DMS79 (cell line): Measurements from ENCODE around the gene HLF.

Experiments
- DNase-seq: peaks from one replicate; lab custom pipeline; 2025; lab: John Stamatoyannopoulos, UW

The HLF gene

DNA sequence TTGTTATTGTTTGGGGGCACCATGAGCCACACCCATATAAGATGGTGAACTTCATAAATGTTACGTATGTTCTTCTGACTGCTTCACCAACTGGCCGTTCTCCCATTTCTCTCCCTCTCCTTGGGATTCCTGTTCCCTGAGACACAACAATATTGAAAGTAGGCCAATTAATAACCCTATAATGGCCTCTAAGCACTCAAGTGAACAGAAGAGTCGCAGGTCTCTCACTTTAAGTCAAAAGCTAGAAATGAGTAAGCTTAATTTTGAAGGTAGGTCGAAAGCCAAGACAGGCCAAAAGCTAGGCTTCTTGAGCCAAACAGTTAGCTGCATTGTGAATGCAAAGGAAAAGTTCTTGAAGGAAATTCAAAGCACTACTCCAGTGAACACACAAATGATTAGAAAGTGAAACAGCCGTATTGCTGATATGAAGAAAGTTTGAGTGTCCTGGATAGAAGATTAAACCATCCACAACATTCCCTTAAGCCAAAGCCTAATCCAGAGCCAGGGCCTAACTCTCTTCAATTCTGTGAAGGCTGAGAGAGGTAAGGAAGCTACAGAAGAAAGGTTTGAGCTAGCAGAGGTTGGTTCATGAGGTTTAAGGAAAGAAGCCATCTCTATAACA, 25.8 kb downstream of the HLF start:
- no peak for DNase-seq

DNA sequence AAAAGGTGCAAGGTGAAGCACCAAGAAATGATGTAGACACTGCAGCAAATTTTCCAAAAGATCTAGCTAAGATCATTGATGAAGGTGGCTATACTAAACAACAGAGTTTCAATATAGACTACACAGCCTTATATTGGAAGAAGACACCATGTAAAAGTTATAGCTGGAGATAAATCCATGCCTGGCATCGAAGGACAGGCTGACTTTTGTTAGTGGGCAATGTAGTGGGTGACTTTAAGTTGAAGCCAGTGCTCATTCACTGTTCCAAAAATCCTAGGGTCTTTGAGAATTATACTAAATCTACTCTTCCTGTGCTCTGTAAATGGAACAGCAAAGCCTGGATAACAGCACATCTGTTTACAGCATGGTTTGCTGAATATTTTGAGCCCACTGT, 26.4 kb downstream of the HLF start:
- DNase-seq, result no peak

DNA sequence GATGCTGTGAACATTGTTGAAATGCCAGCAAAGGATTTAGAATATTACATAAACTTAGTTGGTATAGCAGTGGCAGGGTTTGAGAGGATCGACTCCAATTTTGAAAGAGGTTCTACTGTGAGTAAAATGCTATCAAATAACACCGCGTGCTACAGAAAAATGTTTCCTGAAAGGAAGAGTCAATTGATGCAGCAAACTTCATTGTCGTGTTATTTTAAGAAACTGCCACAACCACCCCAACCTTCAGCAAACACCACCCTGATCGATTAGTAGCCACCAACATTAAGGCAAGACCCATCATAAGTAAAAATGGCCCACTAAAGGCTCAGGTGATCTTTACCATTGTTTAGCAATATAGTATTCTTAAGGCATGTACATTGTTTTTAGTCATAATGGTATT, 27.3 kb downstream of the HLF start:
- DNase-seq, result no peak

DNA sequence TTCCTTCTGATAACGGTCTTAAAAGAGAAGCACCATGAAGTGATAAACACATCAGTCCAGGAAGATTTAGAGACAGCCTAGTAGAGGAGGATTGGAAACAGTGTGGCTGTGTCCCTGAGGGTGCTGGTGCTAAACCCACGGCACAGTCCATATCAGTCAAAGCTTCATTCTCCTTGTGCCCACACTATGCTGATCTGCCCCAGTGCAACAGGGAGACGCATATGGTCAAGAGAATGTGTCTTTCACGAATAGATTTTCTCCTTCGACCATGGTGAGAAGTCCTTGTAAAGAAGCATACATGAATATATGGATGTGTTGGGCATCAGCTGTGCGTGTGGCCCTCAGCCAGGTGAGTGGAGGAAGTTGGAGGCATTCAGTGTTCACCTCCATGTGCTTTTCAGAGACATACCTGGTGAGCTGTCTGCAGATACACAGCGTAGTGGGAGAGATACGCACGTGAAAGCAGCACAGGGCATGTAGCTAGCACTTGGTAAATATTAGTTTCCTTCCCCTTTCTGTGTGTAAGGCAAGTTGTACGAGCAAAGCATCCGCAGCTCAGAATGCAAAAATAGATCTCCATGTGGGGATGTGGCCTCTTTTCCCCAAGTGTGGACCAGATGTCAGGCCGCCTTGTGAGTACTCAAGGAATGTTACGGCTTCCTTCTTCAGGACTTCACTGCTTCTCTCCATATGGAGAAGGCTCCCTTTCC, 29.4 kb downstream of the HLF start:
- DNase-seq, result no peak

DNA sequence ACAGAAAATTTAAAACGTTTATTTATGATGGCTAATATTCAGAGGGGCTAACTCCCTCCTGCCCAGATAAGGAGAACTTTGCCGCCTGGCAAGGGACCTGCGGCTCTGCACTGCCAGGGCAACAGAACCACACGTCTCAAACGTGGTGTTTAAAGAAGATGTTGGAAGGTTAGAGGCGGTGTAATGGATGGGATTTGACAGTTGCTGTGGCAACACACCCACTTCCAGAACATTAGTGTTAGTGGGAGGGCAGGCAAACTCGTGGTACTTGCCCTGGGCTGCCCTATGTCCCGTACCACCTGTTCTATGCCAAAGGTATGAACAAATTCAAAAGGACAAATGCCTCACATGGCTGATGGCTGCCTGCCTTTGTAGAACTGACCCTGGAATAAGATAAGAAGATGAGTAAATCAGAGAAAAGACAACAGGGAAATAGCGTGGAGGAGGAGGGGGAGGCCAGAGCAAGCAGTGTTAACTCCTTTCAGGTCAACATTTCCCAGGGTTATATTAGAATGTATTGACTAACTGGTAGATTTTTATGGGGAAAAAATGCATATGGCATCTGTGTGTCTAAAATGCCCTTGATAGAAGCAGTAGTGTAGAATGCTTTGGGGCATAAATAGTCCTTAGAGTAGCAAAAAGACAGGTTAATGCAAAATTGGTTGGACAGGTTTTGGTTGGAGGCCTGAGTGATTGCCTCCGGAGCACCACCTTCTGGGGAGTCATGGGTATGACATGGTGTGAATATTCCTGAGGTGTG, 30.8 kb downstream of the HLF start:
- no peak for DNase-seq

DNA sequence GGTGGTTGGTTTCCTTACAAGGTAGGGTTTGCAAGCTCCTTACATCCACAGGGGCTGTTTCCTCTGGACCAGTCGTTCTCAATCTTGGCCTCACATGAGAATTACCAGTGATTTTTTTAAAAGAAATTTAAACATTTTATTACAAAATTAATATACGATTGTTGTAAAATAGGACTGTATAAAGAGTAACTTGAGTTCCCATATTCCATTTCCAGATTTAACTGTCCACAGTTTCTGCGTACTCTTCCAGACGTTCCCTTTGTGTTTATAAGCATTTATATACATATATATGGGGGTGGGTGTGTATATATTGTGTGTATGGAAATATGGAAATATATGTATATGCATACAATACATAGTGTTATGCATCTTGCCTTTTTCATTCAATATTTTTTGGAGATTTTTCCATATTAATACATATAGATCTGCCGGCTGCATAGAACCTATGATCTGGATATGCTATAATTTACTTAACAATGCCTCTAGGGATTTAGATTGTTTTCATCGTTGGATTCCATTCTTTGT, 31.5 kb downstream of the HLF start:
- no peak for DNase-seq

DNA sequence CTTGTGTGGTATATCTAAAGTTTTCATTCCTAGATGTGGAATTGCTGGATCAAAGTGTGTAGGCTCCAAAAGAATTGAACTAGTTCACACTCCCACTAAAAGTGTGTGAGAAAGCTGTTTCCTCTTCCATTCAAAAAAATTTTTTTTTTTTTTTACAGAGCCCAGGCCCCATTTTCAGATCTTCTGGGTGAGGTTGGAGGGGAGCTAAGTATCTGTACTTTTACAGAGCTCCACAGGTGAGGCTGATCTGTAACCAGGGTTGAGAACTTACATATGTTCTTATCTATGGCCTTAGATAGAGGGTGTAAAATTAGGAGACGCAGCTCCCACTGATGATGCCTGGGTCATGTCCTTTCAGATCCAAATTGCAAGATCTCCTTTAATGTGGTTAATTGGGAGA, 31.9 kb downstream of the HLF start:
- DNase-seq, result no peak

DNA sequence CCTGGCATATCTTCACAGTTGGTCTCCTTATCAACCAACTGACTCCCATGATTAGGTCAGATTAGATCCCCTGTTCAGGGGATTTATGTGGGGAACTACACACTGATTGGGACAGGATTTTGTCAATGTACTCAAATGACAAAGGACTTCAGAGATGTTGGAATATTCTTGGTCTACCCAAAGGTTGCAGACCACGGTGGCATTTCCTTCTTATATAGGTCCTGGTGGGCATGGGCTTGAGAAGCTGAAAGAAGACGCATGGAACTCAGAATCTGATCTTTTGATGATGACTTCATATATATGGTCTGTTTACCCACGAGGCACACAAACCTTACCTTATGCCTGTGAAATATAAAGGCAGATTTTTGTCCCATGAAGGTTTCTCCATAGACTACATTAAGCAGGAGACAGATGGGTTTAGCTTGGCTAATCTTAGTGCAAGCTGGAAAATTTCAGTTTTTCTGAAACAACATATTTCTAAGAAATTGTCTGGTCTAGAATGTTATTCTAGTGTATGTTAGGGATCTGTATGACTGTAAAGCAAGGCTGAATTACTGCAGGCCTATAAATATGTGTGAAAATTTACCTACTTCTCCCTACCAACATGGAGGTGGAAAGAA, 33.5 kb downstream of the HLF start:
- DNase-seq, result no peak

DNA sequence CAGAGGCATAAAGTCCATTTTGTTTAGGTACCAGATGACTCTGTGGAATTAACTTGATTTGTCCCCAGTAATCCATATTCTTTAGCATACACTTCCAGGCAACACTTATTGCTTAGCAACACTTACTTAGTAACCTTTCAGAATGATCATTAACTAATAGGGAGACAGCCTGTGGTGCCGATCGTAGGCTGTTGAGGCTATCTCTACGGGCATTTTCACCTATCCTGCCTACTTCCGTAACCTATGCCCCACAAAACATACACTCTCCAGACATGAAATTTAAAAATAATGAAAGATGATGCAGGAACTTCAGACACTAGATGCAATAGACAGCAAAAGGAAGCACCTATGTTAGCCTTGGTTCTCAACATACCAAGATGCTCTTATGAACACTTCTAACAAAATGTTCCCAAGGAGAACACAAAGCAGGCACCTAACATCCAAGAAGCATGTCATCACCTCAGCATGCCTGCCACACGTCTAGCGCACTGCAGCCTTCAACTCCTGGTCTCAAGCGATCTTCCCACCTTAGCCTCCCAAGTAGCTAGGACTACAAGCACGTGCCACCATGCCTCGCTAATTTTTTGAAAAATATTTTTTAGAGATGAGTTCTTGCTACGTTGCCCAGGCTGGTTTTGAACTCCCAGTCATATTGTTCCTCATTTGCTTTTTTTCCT, 34.5 kb downstream of the HLF start:
- DNase-seq, result no peak

DNA sequence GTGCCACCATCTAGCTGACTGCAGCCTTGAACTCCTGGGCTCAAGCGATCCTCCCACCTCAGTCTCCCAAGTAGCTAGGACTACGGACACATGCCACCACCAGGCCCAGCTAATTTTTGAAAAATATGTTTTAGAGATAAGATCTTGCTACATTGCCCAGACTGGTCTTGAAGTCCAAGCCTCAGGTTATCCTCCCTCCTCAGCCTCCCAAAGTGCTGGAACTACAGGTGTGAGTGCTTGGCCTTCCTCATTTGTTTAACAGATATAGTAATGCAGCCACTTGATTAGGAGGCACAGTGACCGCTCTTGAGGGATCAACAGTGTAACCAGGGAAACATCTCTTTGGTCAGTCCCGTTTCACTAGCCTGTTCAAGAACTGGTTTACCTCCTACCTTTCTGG, 35.1 kb downstream of the HLF start:
- DNase-seq, result no peak

DNA sequence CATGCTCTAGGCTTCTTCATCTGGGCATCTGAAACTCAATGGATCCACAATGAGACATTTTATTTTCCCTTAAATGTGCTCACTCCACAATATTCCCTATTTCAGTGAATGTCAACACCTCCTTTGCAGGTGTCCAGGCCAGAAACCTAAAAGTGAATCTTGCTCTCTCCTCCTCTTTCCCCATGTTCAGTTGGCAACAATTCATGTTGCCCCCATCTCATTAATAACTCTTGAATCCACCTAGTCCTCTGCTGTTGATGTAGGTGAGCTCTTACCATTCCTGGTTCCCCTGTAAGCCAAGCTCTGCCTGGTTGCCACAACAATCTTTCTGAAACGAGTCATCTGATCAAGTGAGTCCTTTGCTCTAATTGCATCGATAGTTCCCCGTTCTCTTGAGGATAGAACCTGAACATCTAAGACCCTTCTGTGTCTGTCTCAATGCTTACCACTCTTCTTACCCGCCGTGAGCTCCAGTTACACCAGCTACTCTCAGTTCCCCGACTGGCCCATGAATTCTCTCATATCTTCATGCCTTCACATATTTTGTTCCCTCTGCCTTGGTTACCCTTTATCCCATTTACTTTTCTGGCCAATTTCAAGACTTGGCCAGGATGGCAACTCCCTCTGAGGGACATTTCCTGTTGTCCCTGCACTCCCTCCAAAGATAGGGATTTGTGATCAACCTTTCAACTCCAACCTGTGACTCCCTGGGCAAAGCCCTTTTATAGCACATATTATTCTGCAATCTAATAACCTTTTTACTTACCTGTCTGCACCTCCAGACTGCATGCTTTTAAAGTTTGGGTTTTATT, 35.9 kb downstream of the HLF start:
- no peak for DNase-seq

DNA sequence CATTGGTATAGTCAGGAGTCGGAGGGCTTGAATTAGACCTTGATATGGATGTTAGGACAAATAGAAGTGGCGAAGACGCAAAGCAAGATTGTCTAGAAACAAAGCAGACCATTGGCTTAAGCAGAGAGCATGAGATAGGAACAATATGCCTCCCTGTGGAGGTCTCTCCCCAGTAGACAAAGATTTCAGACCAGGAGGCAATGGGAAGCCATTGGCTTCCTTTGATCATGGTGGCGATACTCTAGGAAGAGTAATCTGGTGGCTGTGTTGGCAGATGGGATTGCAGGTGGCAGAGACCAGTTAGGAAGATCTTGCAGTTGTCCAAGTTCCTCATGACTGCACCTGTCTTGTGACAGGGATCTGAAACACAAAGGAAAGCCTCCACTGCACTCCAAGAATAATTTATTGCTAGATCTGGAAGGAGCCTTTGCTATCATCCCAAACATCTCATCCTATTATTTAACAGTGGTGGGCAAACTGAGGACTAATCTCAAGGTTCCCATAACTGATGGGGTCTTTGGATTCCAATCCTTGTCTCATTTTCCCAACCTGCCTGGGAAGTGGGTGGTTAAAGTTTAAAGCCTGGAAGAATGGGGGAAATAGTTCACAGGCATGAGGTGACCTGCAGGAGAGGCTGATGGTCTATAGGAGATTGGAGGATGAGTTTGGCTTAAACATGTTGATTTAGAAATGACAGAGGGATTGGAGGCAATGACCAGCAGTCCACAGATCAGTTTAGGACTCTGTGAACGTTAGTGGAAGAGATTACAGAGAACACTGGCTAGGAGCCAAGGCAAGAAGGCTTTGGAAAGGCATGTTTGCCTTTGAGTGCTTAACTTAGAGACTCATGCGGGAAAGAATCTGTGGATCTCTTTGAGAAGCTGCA, 37.0 kb downstream of the HLF start:
- no peak for DNase-seq

DNA sequence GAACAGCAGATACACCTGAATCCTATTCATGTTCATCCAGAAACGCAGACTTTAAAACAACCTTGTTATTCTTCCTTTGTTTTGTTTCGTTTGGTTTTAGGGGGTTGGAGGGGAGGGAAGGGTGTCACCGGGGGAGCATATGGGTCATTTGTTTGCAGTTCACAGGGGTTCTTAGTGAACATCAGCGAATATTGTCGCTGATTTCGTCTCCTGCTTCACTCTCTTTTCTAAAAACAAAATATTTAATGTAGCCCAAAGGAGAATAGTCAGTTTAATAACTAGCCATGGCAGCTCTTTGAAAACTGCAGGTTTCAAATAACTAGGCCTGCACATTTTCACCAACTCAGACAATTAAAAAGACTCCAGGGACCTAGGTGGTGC, 37.6 kb downstream of the HLF start:
- no peak for DNase-seq

DNA sequence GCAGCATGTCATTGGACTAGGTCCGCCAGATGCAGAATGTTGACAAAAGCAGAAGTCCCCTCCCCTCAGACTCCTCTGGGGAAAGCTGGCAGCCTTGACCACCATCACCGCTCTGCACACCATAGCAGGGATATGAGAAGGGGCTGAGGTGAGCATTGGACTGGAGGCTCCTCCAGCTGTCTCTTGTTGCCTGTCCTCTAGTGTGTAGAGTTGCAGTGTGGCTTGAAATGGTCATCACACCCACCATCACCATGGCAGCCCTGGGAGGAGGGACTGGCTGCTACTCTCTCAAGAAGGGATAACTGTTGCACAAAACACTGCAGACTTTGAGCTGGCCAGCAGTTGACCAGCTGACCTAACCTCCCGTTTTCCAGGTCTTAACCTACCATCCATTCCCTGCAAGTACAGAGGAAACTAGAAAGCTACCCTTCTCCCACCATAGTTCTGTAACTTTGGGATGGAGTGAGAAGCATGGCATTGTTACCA, 38.3 kb downstream of the HLF start:
- no peak for DNase-seq

DNA sequence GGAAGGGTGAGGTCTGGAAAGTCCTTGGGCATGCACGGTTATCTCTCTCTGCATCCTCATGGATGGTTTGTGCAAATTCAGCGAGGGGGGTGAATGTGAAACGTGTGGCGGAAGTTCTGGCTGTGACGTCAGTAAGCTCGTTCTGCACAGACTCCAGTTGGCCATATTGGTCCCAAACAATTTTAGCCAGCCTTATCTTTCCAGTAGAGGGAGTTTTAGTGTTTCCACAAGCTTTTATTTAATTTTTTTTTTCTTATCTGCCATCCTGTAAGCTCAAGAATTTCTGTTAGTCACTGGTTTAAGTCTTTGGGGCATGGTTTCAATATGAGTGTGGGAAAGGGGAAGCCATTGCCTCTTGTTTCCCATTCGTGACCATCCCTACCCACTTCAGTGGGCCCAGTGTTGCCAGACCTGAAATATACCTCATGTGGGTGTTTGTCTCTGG, 39.0 kb downstream of the HLF start:
- DNase-seq, result no peak

DNA sequence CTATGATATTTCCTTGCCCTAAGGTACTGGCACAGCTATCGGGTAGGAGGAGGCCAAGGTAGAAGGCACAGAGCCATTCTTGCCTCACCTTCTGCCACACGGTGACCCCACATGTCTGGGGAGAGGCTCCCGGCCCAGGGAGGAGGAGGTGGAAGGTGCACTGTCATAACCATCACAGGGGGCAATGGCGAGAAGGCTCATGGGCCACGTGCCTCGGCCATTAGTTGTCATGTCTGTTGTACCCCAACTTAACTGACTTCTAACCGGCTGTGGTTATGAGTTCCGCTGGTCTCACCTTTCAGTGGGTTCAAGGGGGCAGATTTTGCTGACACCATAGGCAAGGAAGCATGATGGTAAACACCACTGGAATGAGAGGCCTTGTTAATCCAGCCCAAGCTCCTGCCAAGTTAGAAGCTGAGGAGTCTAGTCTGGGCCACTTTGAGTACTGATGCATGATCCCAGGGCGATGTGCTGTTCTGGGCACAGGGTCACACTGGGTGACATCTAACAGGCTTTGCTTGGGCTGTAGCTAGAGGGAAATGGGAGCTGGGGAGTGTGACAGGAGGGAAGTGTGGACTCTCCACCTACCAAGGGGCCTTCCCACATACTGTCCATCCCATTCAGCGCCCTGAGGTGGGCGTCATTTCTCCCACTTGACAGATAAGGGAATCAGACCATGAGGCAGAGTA, 39.6 kb downstream of the HLF start:
- no peak for DNase-seq

DNA sequence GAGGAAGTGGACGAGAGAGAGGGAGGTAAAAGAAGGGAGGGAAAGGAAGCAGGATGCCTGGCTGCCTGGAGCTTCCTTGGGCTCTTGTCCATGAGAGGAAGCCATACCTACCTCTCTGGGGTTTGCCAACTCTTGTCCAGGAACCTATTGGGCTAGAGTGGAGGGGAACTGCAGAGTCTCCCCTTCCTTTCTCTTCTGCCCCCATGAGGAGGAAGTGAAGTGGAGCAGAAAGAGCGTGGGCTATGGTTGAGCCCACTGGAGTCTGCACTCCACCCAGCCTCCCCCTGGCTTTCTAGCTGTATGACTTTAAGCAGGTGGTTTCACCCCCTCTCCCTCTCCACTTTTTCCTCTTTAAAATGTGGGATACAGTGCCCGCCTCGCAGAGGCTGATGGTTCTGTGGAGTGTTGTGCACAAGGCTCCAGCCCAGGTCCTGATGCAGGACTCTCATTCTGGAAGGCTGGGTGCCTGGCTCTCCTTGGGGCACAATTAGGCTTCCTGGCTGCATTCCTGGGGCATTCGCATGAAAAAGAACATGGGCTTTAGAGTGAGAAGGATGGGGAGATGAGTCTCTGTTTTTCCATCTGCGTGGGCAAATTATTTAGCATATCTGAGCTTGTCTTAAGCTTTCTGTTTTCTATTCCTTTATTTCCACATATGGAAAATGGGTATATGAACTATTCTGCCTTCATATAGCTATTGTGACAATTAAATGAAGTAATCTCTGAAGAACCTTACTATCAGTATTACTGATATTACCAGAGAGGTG, 40.7 kb downstream of the HLF start:
- no peak for DNase-seq

DNA sequence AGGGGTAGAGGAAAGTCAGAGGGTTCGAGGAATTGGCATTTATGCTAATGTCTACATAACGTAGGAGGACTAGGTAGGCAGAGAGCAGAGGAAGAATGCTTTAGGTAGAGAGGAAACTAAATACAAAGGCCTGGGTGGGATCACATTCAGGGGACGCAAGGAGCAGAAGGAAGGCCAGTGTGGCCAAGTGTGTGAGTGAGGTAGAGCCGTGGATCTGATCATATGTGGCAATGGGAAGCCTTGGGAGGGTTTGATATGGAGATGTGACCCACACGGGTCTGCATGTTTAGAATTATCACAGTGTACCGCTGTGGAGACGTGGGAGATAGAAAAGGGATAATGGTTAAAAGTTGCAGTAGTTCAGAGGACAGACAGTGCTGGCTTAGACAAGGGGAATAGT, 43.1 kb downstream of the HLF start:
- no peak for DNase-seq
